ENCODE data around the gene MRC2.
"Not testable (repeated sequence)": the region's sequence is repeated elsewhere in the genome, so short reads cannot be mapped to it uniquely, and the experiment has no call there.

Gene MRC2

DNA sequence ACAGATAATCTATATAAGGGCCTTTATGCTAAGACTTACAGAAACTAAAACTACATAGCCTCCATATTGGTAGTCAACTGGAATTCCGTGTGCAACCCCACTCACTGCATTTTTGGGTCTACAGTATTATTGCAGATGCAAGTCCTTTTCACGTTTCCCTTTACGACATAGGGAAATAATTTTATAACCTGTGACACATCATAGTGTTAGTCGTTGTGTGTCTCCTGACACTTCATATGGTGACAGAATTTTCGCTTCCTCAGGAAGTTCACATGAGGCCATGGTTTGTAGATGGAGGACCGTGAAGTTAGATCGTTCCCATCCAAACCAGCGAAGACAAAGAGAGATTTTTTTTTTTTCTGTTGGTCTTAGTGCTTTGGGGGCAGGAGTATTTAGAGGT is 15.7 kb upstream of the MRC2 start:
- no peak for DNase-seq
- intact Hi-C loops (cut with DNase I), result no loop called here

DNA sequence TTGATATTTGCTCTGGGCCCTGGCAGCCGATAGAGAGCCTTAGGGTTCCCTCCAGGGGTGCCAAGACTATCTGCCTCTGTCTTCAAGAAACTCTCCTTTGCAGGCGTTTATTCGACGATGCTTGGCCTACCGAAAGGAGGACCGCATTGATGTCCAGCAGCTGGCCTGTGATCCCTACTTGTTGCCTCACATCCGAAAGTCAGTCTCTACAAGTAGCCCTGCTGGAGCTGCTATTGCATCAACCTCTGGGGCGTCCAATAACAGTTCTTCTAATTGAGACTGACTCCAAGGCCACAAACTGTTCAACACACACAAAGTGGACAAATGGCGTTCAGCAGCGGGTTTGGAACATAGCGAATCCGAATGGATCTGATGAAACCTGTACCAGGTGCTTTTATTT is 15.2 kb upstream of the MRC2 start:
- intact Hi-C loops (cut with DNase I); DNase-seq: not testable (repeated sequence)

DNA sequence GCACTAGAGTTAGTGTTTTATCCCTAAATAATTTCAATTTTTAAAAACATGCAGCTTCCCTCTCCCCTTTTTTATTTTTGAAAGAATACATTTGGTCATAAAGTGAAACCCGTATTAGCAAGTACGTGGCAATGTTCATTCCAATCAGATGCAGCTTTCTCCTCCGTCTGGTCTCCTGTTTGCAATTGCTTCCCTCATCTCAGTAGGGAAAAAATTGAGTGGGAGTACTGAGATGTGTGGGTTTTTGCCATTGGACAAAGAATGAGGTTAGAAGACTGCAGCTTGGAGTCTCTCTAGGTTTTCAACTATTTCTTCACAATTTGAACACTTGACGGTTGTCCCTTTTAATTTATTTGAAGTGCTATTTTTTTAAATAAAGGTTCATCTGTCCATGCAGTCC is 14.4 kb upstream of the MRC2 start:
- intact Hi-C loops (cut with DNase I), result not testable (repeated sequence)

DNA sequence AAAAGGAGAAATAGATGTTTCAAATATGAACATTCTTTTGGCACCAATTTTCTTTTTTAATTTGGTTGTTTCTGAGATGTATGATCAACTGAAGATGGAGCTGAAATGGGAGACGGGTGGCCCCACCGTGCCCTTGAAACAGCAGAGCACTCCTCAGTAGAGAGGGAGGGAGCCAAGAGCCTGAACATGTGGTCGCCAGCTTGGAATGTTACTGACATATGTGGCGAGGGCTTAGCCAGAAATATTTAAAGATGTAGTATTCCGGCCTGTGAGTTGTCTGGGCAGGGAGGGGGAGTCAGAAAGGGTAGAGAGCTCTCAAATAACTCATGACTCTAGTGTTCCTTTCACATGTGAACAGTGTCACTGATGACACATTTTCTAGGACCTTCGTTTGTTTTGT is 13.3 kb upstream of the MRC2 start:
- DNase-seq, result no peak
- intact Hi-C loops (cut with DNase I), result no loop called here

More for the DNA sequence above, 14.4 kb upstream of the MRC2 start:
- DNase-seq, result not testable (repeated sequence)

DNA sequence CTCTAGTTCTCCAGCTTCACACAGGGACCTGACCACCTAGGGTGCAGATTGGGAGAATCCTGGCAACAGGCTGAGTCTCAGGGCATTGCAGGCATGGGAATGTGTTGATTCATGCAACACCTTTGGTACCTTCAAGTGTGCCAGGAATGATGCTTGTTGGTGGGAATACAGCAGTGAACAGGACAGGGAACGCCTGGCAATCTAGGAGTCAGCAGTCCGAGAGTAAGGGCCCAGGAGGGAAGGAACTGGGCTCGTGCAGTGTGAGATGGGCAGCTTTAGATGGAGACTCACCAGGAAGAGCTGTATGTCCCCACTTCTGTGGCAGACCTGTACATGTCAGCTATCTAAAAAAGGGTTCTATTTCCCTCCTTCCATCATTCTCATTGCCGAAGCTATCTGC is 12.0 kb upstream of the MRC2 start:
- DNase-seq, result no peak

DNA sequence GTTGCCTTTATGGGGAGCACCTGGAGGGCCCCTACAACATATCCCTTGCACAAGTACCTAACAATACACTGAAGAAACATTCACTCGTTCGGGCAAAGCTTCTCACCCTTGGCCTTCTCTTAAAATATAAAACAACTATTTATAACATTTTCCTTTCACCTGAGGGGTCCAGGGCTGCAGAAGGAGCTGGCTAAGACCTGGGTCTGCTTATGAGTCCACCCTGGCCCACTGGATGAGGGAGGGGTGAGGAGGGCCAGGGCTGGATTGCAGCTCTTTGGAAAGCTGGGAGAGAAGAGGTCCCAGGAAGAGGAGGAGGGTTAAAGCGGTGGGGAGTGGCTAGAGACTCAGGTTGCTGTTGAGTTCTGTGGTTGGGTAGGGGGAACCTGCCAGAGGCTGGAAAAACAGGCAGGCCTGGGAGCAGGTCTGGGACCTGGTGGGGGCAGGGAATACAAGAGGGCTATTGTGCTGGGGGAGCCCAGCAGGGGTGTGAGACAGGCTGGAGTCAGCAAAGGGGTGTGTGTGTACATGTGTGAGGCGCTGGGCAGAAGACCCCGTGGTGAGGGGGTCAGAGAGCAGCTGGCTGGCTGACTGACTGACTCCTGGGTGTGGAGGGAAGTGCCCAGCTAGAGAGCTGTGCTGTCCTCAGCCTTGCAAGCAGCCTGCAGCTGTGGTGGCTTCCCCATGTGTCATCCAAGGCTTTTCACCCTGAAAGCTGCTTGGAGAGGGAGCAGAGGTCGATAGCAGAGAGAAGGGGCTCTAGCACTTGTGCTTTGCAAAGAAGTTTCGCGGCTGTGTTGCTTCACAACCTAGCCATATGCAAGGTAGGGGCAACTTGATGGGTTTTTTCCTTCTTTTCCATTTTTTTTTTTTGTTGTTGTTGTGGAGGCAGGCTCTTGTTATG is 10.2 kb upstream of the MRC2 start:
- DNase-seq, result peak in 1 of 42 donors; percentile 34
- intact Hi-C loops (cut with DNase I), result no loop called here

More for the DNA sequence above, 12.0 kb upstream of the MRC2 start:
- intact Hi-C loops (cut with DNase I), result no loop called here

DNA sequence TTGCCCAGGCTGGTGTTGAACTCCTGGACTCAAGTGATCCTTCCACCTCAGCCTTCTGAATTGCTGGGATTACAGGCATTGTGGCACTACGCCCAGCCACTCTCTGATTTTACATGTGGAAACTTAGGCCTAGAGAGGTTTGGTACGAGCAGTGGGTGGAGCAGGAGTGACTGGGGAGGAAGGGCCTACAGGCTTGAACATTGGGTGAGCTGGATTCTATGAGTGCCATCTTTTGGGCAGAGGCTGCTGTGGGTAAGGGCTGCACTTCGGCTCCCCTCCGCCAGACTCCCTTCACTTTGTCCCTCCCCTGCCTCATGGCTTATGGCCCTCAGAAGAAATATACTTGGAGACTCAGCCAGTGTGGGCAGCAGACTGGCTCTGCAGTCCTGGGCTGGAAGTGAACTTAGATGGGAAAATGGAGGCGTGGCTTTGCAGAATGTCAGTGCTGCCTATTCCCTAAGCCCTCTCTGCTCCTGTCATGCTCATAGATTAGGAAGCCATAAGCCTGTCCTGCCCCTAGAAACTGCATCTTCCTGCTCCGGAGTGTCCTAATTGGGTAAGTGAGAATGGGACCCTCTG is 9.5 kb upstream of the MRC2 start:
- intact Hi-C loops (cut with DNase I), result no loop called here
- DNase-seq, result no peak

DNA sequence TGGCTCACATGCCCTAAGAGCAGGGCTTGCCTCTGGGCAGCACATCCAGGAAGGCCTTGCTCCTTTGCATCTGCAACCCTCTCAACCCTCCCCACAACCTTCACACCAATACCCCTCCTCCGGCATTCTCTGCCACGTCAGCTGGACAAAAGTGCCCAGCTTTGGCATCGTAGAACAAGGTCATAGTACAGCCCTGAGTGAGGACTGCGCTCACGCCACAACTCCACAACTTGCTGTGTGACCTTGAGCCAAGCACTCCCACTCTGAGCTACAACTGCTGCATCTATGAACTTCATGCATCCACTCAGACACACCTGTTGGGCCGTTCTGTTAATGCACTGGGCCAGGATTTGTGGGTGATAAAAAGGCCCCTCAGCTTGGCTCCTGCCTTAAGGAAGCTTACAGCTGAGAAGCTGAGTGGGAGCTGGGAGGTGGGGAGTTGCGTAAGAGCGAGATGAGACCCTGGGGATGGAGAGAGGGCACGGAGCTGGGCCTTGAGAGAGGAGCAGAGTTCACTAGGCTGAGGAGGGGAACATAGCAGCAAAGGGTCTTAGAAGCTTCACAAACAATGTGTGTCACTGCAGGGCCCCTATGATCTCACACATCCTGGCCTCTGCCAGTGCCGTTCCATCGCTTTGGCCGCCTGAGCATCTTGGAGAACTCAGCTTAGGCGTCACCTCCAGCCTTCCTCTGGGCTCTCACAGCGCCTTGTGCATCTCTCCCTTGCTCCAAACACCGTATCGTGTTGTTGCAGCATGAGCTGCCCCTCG is 8.6 kb upstream of the MRC2 start:
- intact Hi-C loops (cut with DNase I), result no loop called here
- DNase-seq, result no peak

DNA sequence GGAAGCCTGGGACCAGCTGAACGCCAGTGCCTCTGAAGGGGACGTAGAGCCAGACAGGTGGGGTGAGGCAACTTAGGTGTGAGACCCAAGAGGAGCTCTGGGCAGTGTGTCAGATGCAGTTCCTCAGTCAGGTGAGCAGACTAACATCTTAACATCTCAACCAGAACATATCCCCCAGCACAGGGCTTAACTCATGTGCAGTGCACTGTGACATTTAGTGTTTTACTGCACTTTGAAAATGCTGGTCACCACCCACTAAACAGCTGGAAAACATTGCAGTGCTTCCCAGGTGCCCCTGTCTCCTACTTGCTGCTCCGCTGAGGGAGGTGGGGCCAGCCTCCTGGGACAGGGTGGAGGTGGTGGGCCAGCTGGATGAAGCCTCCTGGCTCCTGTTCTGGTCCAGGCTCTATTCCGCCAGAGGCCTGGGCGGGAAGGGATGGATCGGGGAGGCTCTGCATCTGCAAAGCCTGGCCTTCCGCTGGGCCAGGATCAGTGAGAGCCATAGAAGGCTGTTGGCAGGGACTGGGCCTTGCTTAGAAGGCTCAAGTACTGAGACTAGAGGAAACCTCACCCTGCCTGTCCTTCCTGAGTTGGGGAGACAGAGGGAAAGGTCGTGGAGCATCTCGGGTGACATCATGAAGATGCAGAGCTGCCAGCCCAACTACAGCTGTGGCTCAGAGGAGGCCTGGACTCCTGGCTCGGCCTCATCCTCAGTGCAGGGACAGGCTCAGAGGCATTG is 7.9 kb upstream of the MRC2 start:
- intact Hi-C loops (cut with DNase I), result no loop called here
- peak in 1 of 42 donors; percentile 29 for DNase-seq

DNA sequence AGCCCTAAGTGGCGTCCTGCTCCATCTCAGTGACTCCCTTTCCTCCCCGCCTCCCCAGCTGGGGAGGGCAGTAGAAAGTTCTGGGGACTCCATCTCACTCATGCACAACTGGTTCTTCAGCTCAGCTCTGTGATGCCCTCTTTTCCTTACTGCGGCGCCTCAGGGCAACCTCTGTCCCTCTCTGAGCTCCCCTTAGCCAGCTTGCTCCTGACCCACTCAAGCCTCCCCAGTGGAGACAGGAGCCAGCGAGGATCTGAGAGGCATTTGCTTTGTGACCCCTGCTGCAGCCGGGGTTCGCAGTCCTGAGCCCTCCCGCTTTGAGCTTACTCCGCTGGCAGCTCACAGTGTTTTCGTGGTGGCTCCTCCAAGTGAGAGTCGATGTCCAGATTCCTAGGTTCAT is 6.2 kb upstream of the MRC2 start:
- intact Hi-C loops (cut with DNase I), result no loop called here
- no peak for DNase-seq

DNA sequence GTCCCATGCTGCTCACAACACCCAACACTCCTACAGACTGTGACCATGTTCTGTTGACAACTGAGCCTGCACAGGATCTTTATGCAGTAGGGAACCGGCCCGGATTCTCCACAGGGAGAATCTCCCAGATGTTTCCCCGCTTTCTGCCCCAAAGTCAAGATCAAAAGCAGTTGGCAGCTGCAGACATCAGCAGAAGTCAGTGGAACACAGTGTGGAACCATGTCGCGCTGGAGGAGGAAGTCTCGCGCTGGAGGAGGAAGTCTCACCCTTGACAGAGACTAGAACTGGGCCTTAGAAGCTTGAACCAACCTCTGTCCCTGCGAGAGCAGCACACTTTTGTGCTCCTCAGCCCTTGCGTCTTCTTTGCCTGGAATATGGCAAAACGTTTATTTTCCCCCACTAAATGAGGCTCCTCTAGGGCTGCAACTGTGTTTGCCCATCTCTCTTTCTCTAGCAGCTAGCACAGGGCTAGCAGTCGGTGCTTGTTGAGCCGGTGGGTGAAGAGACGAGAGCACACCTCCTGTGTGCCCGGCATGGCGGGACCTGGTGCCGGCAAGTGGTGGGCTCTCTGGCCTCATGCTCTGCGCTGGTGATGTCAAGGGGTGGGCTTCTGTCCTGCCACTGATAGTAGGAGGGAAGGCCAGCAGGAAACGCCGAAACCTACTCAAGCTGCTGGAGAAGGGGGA is 2.1 kb upstream of the MRC2 start:
- DNase-seq, result peak in 2 of 42 donors; percentile 17 to 47

DNA sequence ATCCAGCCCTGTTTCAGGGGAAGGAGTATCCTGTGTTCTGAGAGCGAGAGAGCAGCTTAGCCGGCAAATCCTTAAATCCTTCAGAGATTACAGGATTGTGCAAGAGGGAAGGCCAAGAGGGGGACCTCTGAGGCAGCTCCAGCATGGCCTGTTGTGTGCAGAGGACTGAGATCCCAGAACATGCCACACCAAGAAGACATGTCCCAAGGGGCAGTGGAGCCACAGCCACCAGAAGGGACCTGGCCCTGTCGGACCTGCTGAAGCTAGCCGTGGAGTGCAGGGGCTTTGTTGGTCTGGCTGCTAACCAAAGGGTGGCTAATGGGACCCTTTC is 1.6 kb upstream of the MRC2 start:
- DNase-seq, result no peak
- intact Hi-C loops (cut with DNase I), result no loop called here

More for the DNA sequence above, 2.1 kb upstream of the MRC2 start:
- intact Hi-C loops (cut with DNase I), result no loop called here

DNA sequence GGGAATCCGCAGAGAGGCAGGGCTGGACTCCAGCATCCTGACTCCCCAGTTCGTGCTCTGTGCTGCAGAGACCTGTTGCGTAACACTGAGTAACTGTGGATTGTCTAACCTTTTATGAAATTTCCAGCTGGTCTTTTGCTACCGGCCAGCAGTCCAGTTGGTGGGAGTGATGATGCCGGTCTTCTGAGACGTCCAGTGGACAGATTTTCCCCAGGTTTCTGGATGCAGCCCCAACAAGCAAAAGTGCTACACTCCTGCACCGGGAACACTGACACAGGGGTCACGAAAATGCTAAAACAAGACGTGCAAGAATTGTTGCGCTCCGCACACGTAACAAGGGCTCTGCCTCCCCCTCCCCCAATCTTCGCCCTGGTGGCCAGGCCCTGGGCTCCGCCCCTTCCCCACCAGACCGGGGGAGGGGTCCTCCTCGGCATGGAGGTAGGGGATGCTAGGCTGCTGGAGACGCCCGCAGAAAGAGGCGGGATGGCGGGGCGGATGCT is 701 bp upstream of the MRC2 start:
- DNase-seq, result peak in 2 of 42 donors; percentile 19 to 58
- intact Hi-C loops (cut with DNase I), result no loop called here

DNA sequence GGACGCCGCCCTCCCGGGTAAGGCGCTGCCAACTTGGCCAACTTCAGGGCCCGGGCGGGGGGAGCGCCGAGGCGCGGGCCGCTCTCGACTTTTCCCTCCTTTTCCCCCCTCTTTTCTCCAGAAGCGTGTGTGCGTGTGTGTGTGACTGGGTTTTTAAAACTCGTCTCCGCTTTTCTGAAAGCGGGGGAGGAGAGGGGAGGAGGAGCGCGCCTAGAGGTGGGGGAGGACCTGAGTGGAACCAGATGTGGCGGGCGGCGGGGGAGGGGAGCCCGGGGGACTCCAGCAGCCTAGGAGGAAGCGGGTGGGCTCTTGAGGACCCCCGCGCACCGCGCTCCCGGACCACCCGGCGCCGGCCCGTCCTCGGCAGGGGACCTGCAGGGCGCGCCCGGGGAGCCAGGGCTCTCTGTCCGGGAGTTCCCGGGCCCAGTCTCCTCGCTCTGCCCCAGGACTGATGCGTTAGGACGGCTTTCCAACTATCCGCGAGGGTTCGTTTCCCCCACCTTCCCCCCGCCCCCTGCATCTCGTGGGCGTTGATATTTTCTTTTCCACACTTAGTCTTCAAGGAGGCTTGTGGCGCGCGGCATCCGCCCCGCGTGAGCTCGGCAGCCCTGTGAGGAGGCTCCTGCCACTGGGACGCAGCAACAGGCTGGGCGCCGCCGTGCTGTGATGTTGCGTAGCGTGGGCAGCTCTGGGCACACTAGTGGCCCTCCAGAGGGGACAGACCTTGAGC is 599 bp downstream of the MRC2 start:
- intact Hi-C loops (cut with DNase I), result no loop called here
- peak in 41 of 42 donors; percentile 7 to 82 (median 59) for DNase-seq

DNA sequence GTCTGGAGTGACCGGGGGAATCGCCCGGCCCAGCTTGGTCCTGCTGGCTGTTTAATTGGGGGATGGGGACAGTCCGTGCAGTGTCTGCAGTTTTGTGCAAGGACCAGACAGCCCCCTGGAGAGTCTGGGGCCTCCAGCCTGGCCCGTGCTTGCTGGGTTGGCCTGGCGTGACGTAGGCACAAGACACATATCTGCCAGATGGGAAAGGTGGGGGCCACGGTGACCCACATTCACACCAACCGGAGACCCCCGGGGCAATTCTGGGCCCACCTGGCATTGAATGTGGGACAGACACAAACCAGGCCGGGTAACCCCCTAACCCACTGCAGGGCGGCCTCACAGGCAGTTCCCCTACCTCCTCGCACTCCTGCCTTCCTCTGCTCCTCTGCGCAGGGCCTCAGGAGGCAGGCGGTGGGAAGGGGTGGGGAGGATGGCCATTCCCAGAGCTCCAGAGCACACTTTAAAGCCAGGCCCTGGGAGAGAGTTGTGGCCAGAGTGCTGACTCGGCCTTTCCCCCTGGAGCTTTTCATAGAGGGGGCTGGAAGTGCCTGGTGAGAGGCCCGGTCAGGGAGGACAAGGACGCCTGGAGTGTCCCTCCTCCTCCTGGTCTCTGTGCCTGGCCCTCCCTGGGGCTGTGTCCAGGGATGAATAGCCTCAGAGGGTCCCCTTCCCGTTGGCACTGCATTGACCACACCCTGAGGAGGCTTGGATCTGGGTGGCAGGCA is 1.5 kb downstream of the MRC2 start:
- intact Hi-C loops (cut with DNase I), result no loop called here

DNA sequence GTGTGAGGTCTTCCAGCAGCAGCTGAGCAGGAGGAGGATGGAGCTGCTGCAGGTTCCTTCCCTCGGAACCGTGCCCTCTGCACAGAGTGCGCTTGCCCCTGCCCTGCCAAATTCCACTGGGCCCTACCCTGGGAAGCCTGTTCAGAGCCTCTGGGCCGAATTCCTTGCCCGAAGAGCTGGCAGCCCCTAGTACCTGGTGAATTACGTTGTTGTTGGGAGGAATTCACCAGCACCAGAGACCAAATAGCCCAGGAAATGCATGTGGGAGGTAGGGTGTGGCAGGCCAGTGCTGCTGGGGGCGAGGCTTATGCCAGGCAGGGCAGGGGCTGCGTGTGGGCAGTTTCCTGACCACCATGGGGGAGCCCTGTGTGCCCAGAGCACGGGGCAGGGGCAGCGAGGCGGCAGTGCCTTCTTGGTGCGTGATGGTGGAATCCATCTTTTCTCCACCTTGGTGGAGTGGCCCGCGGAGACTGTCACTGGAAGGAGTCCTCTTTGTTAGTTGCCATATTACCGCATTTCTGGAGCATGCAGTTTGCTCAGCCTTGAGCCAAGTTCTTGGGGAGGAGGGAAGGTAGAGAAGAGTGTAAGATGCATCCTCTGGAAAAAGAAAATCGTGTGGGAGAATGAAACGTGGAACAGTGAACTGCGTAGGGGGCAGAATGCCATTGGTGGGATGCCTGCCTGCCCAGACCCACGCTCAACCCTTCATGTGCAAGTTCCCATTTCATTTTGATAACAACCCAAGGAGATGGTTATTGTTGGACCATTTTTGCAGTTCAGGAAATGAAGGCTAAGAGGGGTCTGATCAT is 2.3 kb downstream of the MRC2 start:
- DNase-seq, result peak in 4 of 42 donors; percentile 20 to 55 (median 50)
- intact Hi-C loops (cut with DNase I), result no loop called here

More for the DNA sequence above, 1.5 kb downstream of the MRC2 start:
- no peak for DNase-seq
